SK-N-SH (cell line): ENCODE data around the gene MAML3. TPM values are rescaled to one million over a fixed set of nuclear protein-coding genes. Genes with fewer than 3 reads are reported as not detected.

Experiments
- CTCF ChIA-PET: fragments of 300-600, 350-600 bp; formaldehyde crosslinking; extraction: SDS; loops from one replicate; lab custom pipeline; 2021; lab: Yijun Ruan, JAX
- POLR2A ChIA-PET: fragments of 350-600 bp; sonication (Branson Sonifier 250); formaldehyde crosslinking; extraction: SDS; loops from one replicate; lab custom pipeline; 2020; ENCODE audit warnings: antibody characterized with exemption, inconsistent platforms; lab: Yijun Ruan, JAX
- DNase-seq: peaks from one replicate; pipeline ENCODE4 v3.0.0; 2012
- H2AFZ ChIP-seq: fragments of 200-600 bp; sonication (generic); 2 replicates; pipeline ENCODE4 v1.8.1; 2016; ENCODE audit warnings: antibody characterized with exemption, mild to moderate bottlenecking, low read depth
- H3F3A ChIP-seq: fragments of 200-600 bp; sonication (generic); replicated peaks from 2 replicates; pipeline ENCODE3; 2016; ENCODE audit warnings: antibody characterized with exemption, mild to moderate bottlenecking; ENCODE audit not compliant: insufficient read depth
- H3K27ac ChIP-seq, 2 experiments: fragments of 200-500 bp in 1 of 2; fragments of 200-600 bp in 1 of 2; sonication (Bioruptor generic) in 1 of 2; sonication (generic), shearing (Covaris generic) in 1 of 2; 2 replicates each; pipeline versions ENCODE4 v1.5.1 to v1.6.1; 2014 to 2016; ENCODE audit warnings: low read depth in 2 of 2, inconsistent platforms in 1 of 2, low read length in 1 of 2, mild to moderate bottlenecking in 1 of 2, mixed read lengths in 1 of 2
- H3K27me3 ChIP-seq: fragments of 200-600 bp; sonication (generic), shearing (Covaris generic); 2 replicates; pipeline ENCODE4 v1.6.1; 2016; ENCODE audit warnings: mixed run types; ENCODE audit not compliant: insufficient read depth
- H3K36me3 ChIP-seq, 2 experiments: fragments of 200-500 bp in 1 of 2; fragments of 200-600 bp in 1 of 2; sonication (Bioruptor generic) in 1 of 2; sonication (generic) in 1 of 2; replicated peaks in 1 of 2; 2 replicates each; pipeline versions ENCODE3 to v1.5.1; 2014 to 2016; ENCODE audit warnings: low read length in 1 of 2, mild to moderate bottlenecking in 1 of 2; ENCODE audit not compliant: insufficient read depth in 2 of 2, control insufficient read depth in 1 of 2
- H3K4me1 ChIP-seq, 2 experiments: fragments of 200-500 bp in 1 of 2; fragments of 200-600 bp in 1 of 2; sonication (Bioruptor generic) in 1 of 2; sonication (generic), shearing (Covaris generic) in 1 of 2; 2 replicates each; pipeline versions ENCODE4 v1.5.1 to v1.6.1; 2014 to 2016; ENCODE audit warnings: low read depth in 1 of 2, low read length in 1 of 2, mixed run types in 1 of 2; ENCODE audit not compliant: insufficient read depth in 2 of 2, control insufficient read depth in 1 of 2
- H3K4me2 ChIP-seq: fragments of 200-600 bp; sonication (generic), shearing (Covaris generic); 2 replicates; pipeline ENCODE4 v1.6.1; 2017; ENCODE audit warnings: mixed run types
- H3K4me3 ChIP-seq, 2 experiments: fragments of 200-500 bp in 1 of 2; fragments of 200-600 bp in 1 of 2; sonication (Bioruptor generic) in 1 of 2; sonication (generic), shearing (Covaris generic) in 1 of 2; 2 replicates each; pipeline versions ENCODE4 v1.5.1 to v1.8.1; 2014 to 2016; ENCODE audit warnings: low read depth in 2 of 2, inconsistent platforms in 1 of 2, low read length in 1 of 2, mild to moderate bottlenecking in 1 of 2, mixed read lengths in 1 of 2, moderate library complexity in 1 of 2
- H3K79me2 ChIP-seq: fragments of 200-600 bp; sonication (generic); 2 replicates; pipeline ENCODE4 v1.8.1; 2017; ENCODE audit warnings: mild to moderate bottlenecking; ENCODE audit not compliant: insufficient read depth
- H3K9ac ChIP-seq: fragments of 200-600 bp; sonication (generic); 2 replicates; pipeline ENCODE4 v1.6.1; 2017; ENCODE audit warnings: mixed run types
- H3K9me2 ChIP-seq: fragments of 200-600 bp; sonication (generic); 2 replicates; pipeline ENCODE4 v1.6.1; 2017; ENCODE audit warnings: mixed run types
- H3K9me3 ChIP-seq: fragments of 200-600 bp; sonication (generic); 2 replicates; pipeline ENCODE4 v1.6.1; 2017; ENCODE audit warnings: mixed run types, mild to moderate bottlenecking, moderate library complexity
- H4K20me1 ChIP-seq: fragments of 200-600 bp; sonication (generic); 2 replicates; pipeline ENCODE4 v1.6.1; 2017; ENCODE audit warnings: mild to moderate bottlenecking, mixed run types; ENCODE audit not compliant: insufficient read depth
- CHD2 ChIP-seq: fragments of 150-350 bp; IDR thresholded peaks from 2 replicates; pipeline ENCODE4 v1.6.1; 2018; ENCODE audit warnings: low read length; ENCODE audit not compliant: partially characterized antibody
- ELF1 ChIP-seq: IDR thresholded peaks from 2 replicates; pipeline ENCODE4 v1.4.0; 2012
- EP300 ChIP-seq, 2 experiments: IDR thresholded peaks; 2 replicates each; pipeline versions ENCODE4 v1.4.0 to v1.6.1; 2012; ENCODE audit warnings: borderline replicate concordance in 1 of 2, low read depth in 1 of 2, low read length in 1 of 2
- FOSL2 ChIP-seq: IDR thresholded peaks from 2 replicates; pipeline ENCODE4 v1.4.0; 2012; ENCODE audit warnings: low read depth, mild to moderate bottlenecking, moderate library complexity, borderline replicate concordance
- FOXM1 ChIP-seq: IDR thresholded peaks from 2 replicates; pipeline ENCODE4 v1.4.0; 2012; ENCODE audit warnings: low read depth, mild to moderate bottlenecking
- GABPA ChIP-seq: IDR thresholded peaks from 2 replicates; pipeline ENCODE4 v1.4.0; 2012; ENCODE audit warnings: low read depth, mild to moderate bottlenecking
- GATA2 ChIP-seq: sonication (generic); formaldehyde crosslinking; IDR thresholded peaks from 2 replicates; pipeline ENCODE4 v1.5.0; 2020; ENCODE audit warnings: mild to moderate bottlenecking, missing genetic modification reagents
- JUND ChIP-seq: IDR thresholded peaks from 2 replicates; pipeline ENCODE4 v1.4.0; 2012
- MEF2A ChIP-seq: IDR thresholded peaks from 2 replicates; pipeline ENCODE4 v1.4.0; 2012; ENCODE audit warnings: low read depth, borderline replicate concordance
- MXI1 ChIP-seq: IDR thresholded peaks from 2 replicates; pipeline ENCODE4 v1.6.1; 2012; ENCODE audit warnings: mild to moderate bottlenecking, low read depth, low read length, improper control_type of control experiment
- POLR2AphosphoS5 ChIP-seq: IDR thresholded peaks from 2 replicates; pipeline ENCODE4 v1.6.1; 2012; ENCODE audit warnings: low read depth, low read length
- RCOR1 ChIP-seq: fragments of 150-350 bp; IDR thresholded peaks from 2 replicates; pipeline ENCODE4 v1.6.1; 2017; ENCODE audit warnings: antibody characterized with exemption, low read length
- RFX5 ChIP-seq: IDR thresholded peaks from 2 replicates; pipeline ENCODE4 v1.6.1; 2012; ENCODE audit warnings: mild to moderate bottlenecking, improper control_type of control experiment, low read length
- RXRA ChIP-seq: IDR thresholded peaks from 2 replicates; pipeline ENCODE4 v1.4.0; 2012; ENCODE audit warnings: low read depth, mild to moderate bottlenecking, borderline replicate concordance
- SIN3A ChIP-seq: IDR thresholded peaks from 2 replicates; pipeline ENCODE4 v1.6.1; 2012; ENCODE audit warnings: low read depth, mild to moderate bottlenecking, low read length, moderate library complexity, borderline replicate concordance
- SMC3 ChIP-seq: IDR thresholded peaks from 2 replicates; pipeline ENCODE4 v1.6.1; 2012; ENCODE audit warnings: low read depth, low read length, improper control_type of control experiment
- TEAD4 ChIP-seq: IDR thresholded peaks from 2 replicates; pipeline ENCODE4 v1.4.0; 2012; ENCODE audit warnings: mild to moderate bottlenecking, borderline replicate concordance; ENCODE audit not compliant: insufficient read depth
- YY1 ChIP-seq: IDR thresholded peaks from 2 replicates; pipeline ENCODE4 v1.4.0; 2012; ENCODE audit warnings: low read depth, mild to moderate bottlenecking
- WGBS: methylation state at CpG from one replicate; pipeline ENCODE4 v1.1.6; 2017; ENCODE audit warnings: low lambda C conversion rate; 5-methylcytosine and 5-hydroxymethylcytosine counted together
- polyA plus RNA-seq, 3 experiments: library from polyadenylated mRNA; depleted of rRNA; stranded (reverse); fragments of >200 nt; gene quantifications; 2 replicates each; pipeline ENCODE4 v1.2.3, GENCODE V29; 2012
- TF ChIP-seq, protein P1 (sequence below): IDR thresholded peaks from 2 replicates; pipeline ENCODE4 v1.4.0; 2012; ENCODE audit warnings: low read depth
- TF ChIP-seq, protein P2 (sequence below): IDR thresholded peaks from 2 replicates; pipeline ENCODE4 v1.4.0; 2012; ENCODE audit warnings: low read depth, borderline replicate concordance
- TF ChIP-seq, protein P3 (sequence below): fragments of 150-350 bp; IDR thresholded peaks from 2 replicates; pipeline ENCODE4 v1.6.1; 2017; ENCODE audit warnings: antibody characterized with exemption, low read length, low read depth, borderline replicate concordance
- TF ChIP-seq, protein P4 (sequence below): IDR thresholded peaks from 2 replicates; pipeline ENCODE4; 2012
- TF ChIP-seq, protein P5 (sequence below): IDR thresholded peaks from 2 replicates; pipeline ENCODE4 v1.4.0; 2012; ENCODE audit warnings: low read depth, borderline replicate concordance

MAML3 gene
- polyA plus RNA-seq, 1 of the 3 experiments (the other 2 are of a cell fraction): 5.3 TPM

DNA sequence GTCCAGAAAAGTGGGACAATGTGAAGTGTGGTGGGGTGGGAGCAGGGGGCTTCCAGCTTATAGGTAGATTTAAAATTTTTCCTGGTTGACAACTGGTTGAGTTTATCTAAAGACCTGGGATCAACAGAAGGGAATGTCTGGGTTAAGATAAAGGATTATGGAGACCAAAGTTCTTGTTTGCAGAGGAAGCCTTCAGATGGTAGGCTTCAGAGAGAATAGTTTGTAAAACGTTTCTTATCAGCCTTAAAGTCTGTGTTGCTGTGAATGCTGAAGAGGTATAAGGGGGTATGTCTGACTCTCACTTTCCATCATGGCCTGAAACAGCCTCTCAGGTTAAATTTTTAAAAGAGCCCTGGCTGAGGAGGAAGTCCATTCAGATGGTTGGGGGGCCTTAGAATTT, 467.9 kb downstream of the MAML3 start:
- CTCF ChIA-PET: interaction anchor here (2.0 kb wide), 1 partner anchor 13 kb away, joined by 4 read pairs; no protein-coding TSS in a partner anchor
- Histone ChIP-seq H3K36me3 (peaks cover 0 to 2% of the 10 kb centered on the region in 2 experiments), H3K27ac (no peak overlapping the region), H4K20me1 (no peaks in the 10 kb centered on the region), H3F3A (no peaks in the 10 kb centered on the region), H3K79me2 (no peaks in the 10 kb centered on the region; the same call in 1 of the 2 replicates), H3K27me3 (no peaks in the 10 kb centered on the region), H3K9ac (no peak overlapping the region), H3K9me2 (no peaks in the 10 kb centered on the region), H3K4me2 (no peak overlapping the region), H3K4me1 (no peaks in the 10 kb centered on the region), H2AFZ (no peak overlapping the region), H3K9me3 (no peaks in the 10 kb centered on the region), H3K4me3 (no peak overlapping the region)
- 57% methylated on average over 1 of the region's 1 CpG for WGBS
- DNase-seq: no peak
- POLR2A ChIA-PET: no interaction called here
- TF ChIP-seq CHD2 (no peak), SIN3A (no peak), GABPA (no peak), MEF2A (no peak), YY1 (no peak)

DNA sequence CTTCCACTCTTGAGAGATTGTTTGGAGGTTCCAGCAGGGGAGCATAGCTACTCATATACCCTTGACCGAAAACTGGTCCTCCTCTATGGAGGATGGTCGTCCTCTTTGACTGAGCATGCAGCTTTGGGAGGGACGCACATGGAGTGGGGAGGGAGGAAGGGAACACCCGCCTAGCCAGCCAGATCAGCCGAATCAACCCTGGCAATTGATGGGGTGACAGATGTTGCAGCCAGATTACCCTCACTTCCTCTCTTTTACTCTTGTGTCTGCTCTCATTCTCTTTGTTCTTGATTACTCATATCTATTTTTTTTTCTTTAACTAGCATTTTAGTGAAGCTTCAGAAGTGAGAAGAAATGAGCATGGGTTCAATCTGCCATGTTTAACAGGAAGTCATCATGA, 468.8 kb downstream of the MAML3 start:
- Histone ChIP-seq H3K9me2 (no peaks in the 10 kb centered on the region), H3K9ac (no peak overlapping the region), H4K20me1 (no peaks in the 10 kb centered on the region), H3K4me2 (no peak overlapping the region), H2AFZ (no peak overlapping the region), H3K9me3 (no peaks in the 10 kb centered on the region), H3K4me1 (no peaks in the 10 kb centered on the region), H3K4me3 (no peak overlapping the region), H3F3A (no peaks in the 10 kb centered on the region)
- POLR2A ChIA-PET: no interaction called here
- WGBS: 89% methylated on average over 5 of the region's 5 CpGs
- CTCF ChIA-PET: interaction anchor here (0.7 to 2.0 kb wide), 2 partner anchors 14 to 28 kb away, joined by 4 to 6 read pairs; no protein-coding TSS in a partner anchor
- no peak for DNase-seq
- no peak for TF ChIP-seq RCOR1
- TF ChIP-seq, protein P1, sequence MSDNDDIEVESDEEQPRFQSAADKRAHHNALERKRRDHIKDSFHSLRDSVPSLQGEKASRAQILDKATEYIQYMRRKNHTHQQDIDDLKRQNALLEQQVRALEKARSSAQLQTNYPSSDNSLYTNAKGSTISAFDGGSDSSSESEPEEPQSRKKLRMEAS: no peak
- no peak for TF ChIP-seq MXI1
- TF ChIP-seq EP300 (IDR thresholded peaks at IDR 0.05; ENCODE audit: borderline replicate concordance in 1 of 2, low read depth in 1 of 2, low read length in 1 of 2): no peak
- TF ChIP-seq, protein P2, sequence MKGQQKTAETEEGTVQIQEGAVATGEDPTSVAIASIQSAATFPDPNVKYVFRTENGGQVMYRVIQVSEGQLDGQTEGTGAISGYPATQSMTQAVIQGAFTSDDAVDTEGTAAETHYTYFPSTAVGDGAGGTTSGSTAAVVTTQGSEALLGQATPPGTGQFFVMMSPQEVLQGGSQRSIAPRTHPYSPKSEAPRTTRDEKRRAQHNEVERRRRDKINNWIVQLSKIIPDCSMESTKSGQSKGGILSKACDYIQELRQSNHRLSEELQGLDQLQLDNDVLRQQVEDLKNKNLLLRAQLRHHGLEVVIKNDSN: no peak
- TF ChIP-seq, protein P3, sequence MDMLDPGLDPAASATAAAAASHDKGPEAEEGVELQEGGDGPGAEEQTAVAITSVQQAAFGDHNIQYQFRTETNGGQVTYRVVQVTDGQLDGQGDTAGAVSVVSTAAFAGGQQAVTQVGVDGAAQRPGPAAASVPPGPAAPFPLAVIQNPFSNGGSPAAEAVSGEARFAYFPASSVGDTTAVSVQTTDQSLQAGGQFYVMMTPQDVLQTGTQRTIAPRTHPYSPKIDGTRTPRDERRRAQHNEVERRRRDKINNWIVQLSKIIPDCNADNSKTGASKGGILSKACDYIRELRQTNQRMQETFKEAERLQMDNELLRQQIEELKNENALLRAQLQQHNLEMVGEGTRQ: no peak
- TF ChIP-seq JUND: no peak
- TF ChIP-seq SMC3: no peak
- TF ChIP-seq RFX5: no peak
- TF ChIP-seq TEAD4: no peak
- TF ChIP-seq POLR2AphosphoS5: no peak
- TF ChIP-seq, protein P4, sequence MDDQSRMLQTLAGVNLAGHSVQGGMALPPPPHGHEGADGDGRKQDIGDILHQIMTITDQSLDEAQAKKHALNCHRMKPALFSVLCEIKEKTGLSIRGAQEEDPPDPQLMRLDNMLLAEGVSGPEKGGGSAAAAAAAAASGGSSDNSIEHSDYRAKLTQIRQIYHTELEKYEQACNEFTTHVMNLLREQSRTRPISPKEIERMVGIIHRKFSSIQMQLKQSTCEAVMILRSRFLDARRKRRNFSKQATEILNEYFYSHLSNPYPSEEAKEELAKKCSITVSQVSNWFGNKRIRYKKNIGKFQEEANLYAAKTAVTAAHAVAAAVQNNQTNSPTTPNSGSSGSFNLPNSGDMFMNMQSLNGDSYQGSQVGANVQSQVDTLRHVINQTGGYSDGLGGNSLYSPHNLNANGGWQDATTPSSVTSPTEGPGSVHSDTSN: no peak
- TF ChIP-seq RXRA: no peak
- TF ChIP-seq GABPA: no peak
- TF ChIP-seq YY1: no peak
- TF ChIP-seq FOSL2: no peak
- TF ChIP-seq ELF1: no peak
- TF ChIP-seq FOXM1: no peak
- no peak for TF ChIP-seq GATA2 (CRISPR knock-in tag)
- TF ChIP-seq, protein P5, sequence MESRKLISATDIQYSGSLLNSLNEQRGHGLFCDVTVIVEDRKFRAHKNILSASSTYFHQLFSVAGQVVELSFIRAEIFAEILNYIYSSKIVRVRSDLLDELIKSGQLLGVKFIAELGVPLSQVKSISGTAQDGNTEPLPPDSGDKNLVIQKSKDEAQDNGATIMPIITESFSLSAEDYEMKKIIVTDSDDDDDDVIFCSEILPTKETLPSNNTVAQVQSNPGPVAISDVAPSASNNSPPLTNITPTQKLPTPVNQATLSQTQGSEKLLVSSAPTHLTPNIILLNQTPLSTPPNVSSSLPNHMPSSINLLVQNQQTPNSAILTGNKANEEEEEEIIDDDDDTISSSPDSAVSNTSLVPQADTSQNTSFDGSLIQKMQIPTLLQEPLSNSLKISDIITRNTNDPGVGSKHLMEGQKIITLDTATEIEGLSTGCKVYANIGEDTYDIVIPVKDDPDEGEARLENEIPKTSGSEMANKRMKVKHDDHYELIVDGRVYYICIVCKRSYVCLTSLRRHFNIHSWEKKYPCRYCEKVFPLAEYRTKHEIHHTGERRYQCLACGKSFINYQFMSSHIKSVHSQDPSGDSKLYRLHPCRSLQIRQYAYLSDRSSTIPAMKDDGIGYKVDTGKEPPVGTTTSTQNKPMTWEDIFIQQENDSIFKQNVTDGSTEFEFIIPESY: no peak
- TF ChIP-seq, all 33 proteins: peak for 0
- Histone ChIP-seq H3K27me3 (no peaks in the 10 kb centered on the region), H3K79me2 (no peaks in the 10 kb centered on the region; the same call in 1 of the 2 replicates), H3K27ac (no peak overlapping the region), H3K36me3 (peaks cover 0 to 2% of the 10 kb centered on the region in 2 experiments)
